Dermis microvascular lymphatic vessel endothelial cell (primary cell): ENCODE data around the gene RPS6KC1. TPM values are rescaled to one million over a fixed set of nuclear protein-coding genes. Genes with fewer than 3 reads are reported as not detected.
A peak's percentile ranks its signal among the peaks of the same experiment; 100 is the strongest.
"Not testable (repeated sequence)": the region's sequence is repeated elsewhere in the genome, so short reads cannot be mapped to it uniquely, and the experiment has no call there.

Experiments
- DNase-seq, 2 donors: peaks; one replicate each; pipeline versions ENCODE4 v3.0.0 to v3.0.0-alpha.2; 2010; ENCODE audit warnings: low read depth in 2 of 2
- total RNA-seq: library from RNA; depleted of rRNA; stranded (reverse); fragments of >200 nt; gene quantifications from 2 replicates; pipeline ENCODE4 v1.2.1, GENCODE V29; 2014

RPS6KC1 gene
- total RNA-seq, 1 donor from 2014 or later: 15.5 TPM

GRCh38 chr1:213104604-213105003 is 53.6 kb downstream of the RPS6KC1 start:
- no peak for DNase-seq

- DNase-seq: no peak
Observed at GRCh38 chr1:213106298-213106697, 55.3 kb downstream of the RPS6KC1 start.

- DNase-seq: no peak
Observed at GRCh38 chr1:213107613-213108012, 56.6 kb downstream of the RPS6KC1 start.

- DNase-seq: no peak
Observed at GRCh38 chr1:213110349-213111300, 59.6 kb downstream of the RPS6KC1 start.

- no peak for DNase-seq
Observed at GRCh38 chr1:213111502-213111901, 60.5 kb downstream of the RPS6KC1 start.

GRCh38 chr1:213112723-213113122 is 61.7 kb downstream of the RPS6KC1 start:
- DNase-seq: not testable (repeated sequence)

- DNase-seq: not testable (repeated sequence)
Observed at GRCh38 chr1:213117699-213118180, 66.7 kb downstream of the RPS6KC1 start.

- no peak for DNase-seq
Observed at GRCh38 chr1:213119794-213120193, 68.8 kb downstream of the RPS6KC1 start.

GRCh38 chr1:213120386-213120785 is 69.3 kb downstream of the RPS6KC1 start:
- peak; percentile 7 to 49 for DNase-seq

- no peak for DNase-seq
Observed at GRCh38 chr1:213120961-213121360, 69.9 kb downstream of the RPS6KC1 start.

GRCh38 chr1:213122514-213122929 is 71.5 kb downstream of the RPS6KC1 start:
- peak; percentile 57 to 78 for DNase-seq

- DNase-seq: no peak
Observed at GRCh38 chr1:213123087-213123486, 72.0 kb downstream of the RPS6KC1 start.

GRCh38 chr1:213123536-213123935 is 72.5 kb downstream of the RPS6KC1 start:
- peak in 1 of 2 donors; percentile 76 for DNase-seq

GRCh38 chr1:213124590-213124989 is 73.5 kb downstream of the RPS6KC1 start:
- DNase-seq: no peak

- peak; percentile 21 to 67 for DNase-seq
Observed at GRCh38 chr1:213125643-213126042, 74.6 kb downstream of the RPS6KC1 start.

- no peak for DNase-seq
Observed at GRCh38 chr1:213127074-213127473, 76.0 kb downstream of the RPS6KC1 start.

- no peak for DNase-seq
Observed at GRCh38 chr1:213131851-213132655, 81.0 kb downstream of the RPS6KC1 start.

- DNase-seq: peak in 1 of 2 donors; percentile 44
Observed at GRCh38 chr1:213135572-213135971, 84.5 kb downstream of the RPS6KC1 start.

GRCh38 chr1:213136190-213136917 is 85.3 kb downstream of the RPS6KC1 start:
- no peak for DNase-seq

- no peak for DNase-seq
Observed at GRCh38 chr1:213138391-213138790, 87.3 kb downstream of the RPS6KC1 start.

GRCh38 chr1:213138892-213139291 is 87.9 kb downstream of the RPS6KC1 start:
- DNase-seq: no peak
